Fibroblast of mammary gland (primary cell): ENCODE data around the gene WDFY2.

ENCODE experiments used
- DNase-seq: peaks from one replicate; pipeline ENCODE4 v3.0.0-alpha.2; 2010; ENCODE audit warnings: low read depth
- H3K4me3 ChIP-seq: 2 replicates; pipeline ENCODE4 v1.5.1; 2011; ENCODE audit warnings: low read depth, mild to moderate bottlenecking, low read length, moderate library complexity; ENCODE audit not compliant: control insufficient read depth
- CTCF ChIP-seq: conservative IDR thresholded peaks from 2 replicates; pipeline ENCODE4 v1.5.1; 2011; ENCODE audit warnings: low read depth, low read length, inconsistent platforms; ENCODE audit not compliant: control insufficient read depth, insufficient read depth

The WDFY2 gene

GRCh38 chr13:51811920-51812451 is 227.7 kb downstream of the WDFY2 start:
- TF ChIP-seq CTCF, result no peak
- DNase-seq, result no peak
- no peak overlapping the region for H3K4me3 ChIP-seq

- no peak for TF ChIP-seq CTCF
- no peak for DNase-seq
- no peak overlapping the region for H3K4me3 ChIP-seq
These were observed 229.8 kb downstream of the WDFY2 start for GRCh38 chr13:51814071-51814470.

- peak; percentile 92 for TF ChIP-seq CTCF
- DNase-seq, result peak; percentile 59
- H3K4me3 ChIP-seq, result no peak overlapping the region
These were observed 230.8 kb downstream of the WDFY2 start for GRCh38 chr13:51814825-51815650.

GRCh38 chr13:51815848-51816247 is 231.6 kb downstream of the WDFY2 start:
- TF ChIP-seq CTCF, result no peak
- DNase-seq, result no peak

DNA sequence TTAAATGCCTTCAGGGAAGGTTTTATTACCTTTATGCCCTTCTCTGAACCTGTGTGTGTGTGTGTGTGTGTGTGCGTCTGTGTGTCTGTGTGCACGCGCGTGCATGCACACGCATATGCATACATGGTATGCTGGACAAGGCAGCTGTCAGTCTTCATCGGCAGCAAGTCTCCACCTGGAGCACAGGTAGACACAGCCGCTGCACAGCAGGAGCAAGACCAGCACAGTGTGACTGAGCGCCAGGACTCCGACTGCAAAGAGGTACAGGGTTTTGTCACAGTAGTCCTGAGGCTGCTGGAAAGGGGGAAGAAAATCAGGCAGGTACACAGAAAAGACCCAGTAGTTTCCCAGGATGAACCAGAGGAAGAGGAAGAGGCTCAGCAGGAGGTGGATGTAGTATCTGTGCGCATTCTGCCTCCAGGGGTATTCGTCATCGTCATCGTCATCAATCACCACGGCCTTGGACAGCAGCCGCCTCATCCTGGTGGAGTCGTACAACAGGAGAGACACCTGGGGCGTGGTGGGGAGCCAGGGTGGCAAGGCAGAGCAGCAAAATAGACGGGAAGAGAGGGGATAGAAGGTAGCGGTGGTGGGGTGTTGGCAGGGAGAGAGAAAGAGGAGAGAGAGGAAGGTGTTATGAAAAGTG is 232.5 kb downstream of the WDFY2 start:
- no peak for TF ChIP-seq CTCF
- H3K4me3 ChIP-seq, result no peak overlapping the region
- no peak for DNase-seq

More at GRCh38 chr13:51815848-51816247, 231.6 kb downstream of the WDFY2 start:
- no peak overlapping the region for H3K4me3 ChIP-seq
